H9 (cell line): ENCODE measurements around the gene KLHL14. TPM values are rescaled to one million over a fixed set of nuclear protein-coding genes. Genes with fewer than 3 reads are reported as not detected.

ENCODE experiments used
- DNase-seq: peaks from one replicate; pipeline ENCODE4 v3.0.0-alpha.2; 2017
- H2AFZ ChIP-seq: one replicate; pipeline ENCODE4 v1.6.1; 2013; ENCODE audit warnings: mild to moderate bottlenecking, low read length, control low read depth, moderate library complexity
- H2AK5ac ChIP-seq: 2 replicates; pipeline ENCODE4 v1.6.1; 2013; ENCODE audit warnings: low read length, control low read depth, mixed read lengths; ENCODE audit not compliant: insufficient read length
- H2BK120ac ChIP-seq: one replicate; pipeline ENCODE4 v1.6.1; 2013; ENCODE audit warnings: low read depth, mild to moderate bottlenecking, low read length, control low read depth, inconsistent platforms; ENCODE audit not compliant: poor library complexity, severe bottlenecking
- H2BK12ac ChIP-seq: 2 replicates; pipeline ENCODE4 v1.6.1; 2013; ENCODE audit warnings: low read length, control low read depth, mixed read lengths, low read depth; ENCODE audit not compliant: insufficient read length
- H2BK15ac ChIP-seq: 2 replicates; pipeline ENCODE4 v1.6.1; 2013; ENCODE audit warnings: low read depth, low read length, control low read depth
- H2BK20ac ChIP-seq: one replicate; pipeline ENCODE4 v1.6.1; 2013; ENCODE audit warnings: low read depth, mild to moderate bottlenecking, low read length, control low read depth, inconsistent platforms; ENCODE audit not compliant: poor library complexity, severe bottlenecking
- H2BK5ac ChIP-seq: 2 replicates; pipeline ENCODE4 v1.6.1; 2013; ENCODE audit warnings: low read length, control low read depth, mixed read lengths; ENCODE audit not compliant: insufficient read length
- H3K14ac ChIP-seq: 2 replicates; pipeline ENCODE4 v1.6.1; 2013; ENCODE audit warnings: low read length, control low read depth; ENCODE audit not compliant: insufficient read depth
- H3K18ac ChIP-seq: 2 replicates; pipeline ENCODE4 v1.6.1; 2013; ENCODE audit warnings: low read depth, mild to moderate bottlenecking, mixed read lengths, low read length, control low read depth; ENCODE audit not compliant: insufficient read length
- H3K23ac ChIP-seq: 2 replicates; pipeline ENCODE4 v1.6.1; 2013; ENCODE audit warnings: low read length, control low read depth, mixed read lengths, low read depth; ENCODE audit not compliant: insufficient read length
- H3K23me2 ChIP-seq: 2 replicates; pipeline ENCODE4 v1.6.1; 2013; ENCODE audit warnings: low read depth, mild to moderate bottlenecking, mixed read lengths, low read length, control low read depth; ENCODE audit not compliant: insufficient read length, poor library complexity, severe bottlenecking
- H3K27ac ChIP-seq: 2 replicates; pipeline ENCODE4 v1.5.1; 2013; ENCODE audit warnings: low read length, control low read depth, mixed read lengths, low read depth; ENCODE audit not compliant: insufficient read length
- H3K27me3 ChIP-seq: 2 replicates; pipeline ENCODE4 v1.6.1; 2013; ENCODE audit warnings: low read length, control low read depth, inconsistent platforms; ENCODE audit not compliant: insufficient read depth
- H3K4ac ChIP-seq: 2 replicates; pipeline ENCODE4 v1.6.1; 2013; ENCODE audit warnings: low read depth, mild to moderate bottlenecking, control low read depth, inconsistent platforms, low read length, moderate library complexity
- H3K4me1 ChIP-seq: 2 replicates; pipeline ENCODE4 v1.6.1; 2013; ENCODE audit warnings: low read length, control low read depth, inconsistent platforms; ENCODE audit not compliant: insufficient read depth
- H3K4me2 ChIP-seq: 2 replicates; pipeline ENCODE4 v1.6.1; 2013; ENCODE audit warnings: low read length, control low read depth, mixed read lengths; ENCODE audit not compliant: insufficient read length, insufficient read depth
- H3K56ac ChIP-seq: 2 replicates; pipeline ENCODE4 v1.6.1; 2013; ENCODE audit warnings: low read depth, mild to moderate bottlenecking, mixed read lengths, low read length, control low read depth; ENCODE audit not compliant: insufficient read length
- H3K79me1 ChIP-seq: 2 replicates; pipeline ENCODE4 v1.6.1; 2013; ENCODE audit warnings: low read depth, mild to moderate bottlenecking, moderate library complexity, low read length, control low read depth, inconsistent platforms; ENCODE audit not compliant: insufficient read depth, poor library complexity, severe bottlenecking
- H3K79me2 ChIP-seq: 2 replicates; pipeline ENCODE4 v1.6.1; 2013; ENCODE audit warnings: low read length, control low read depth, inconsistent platforms; ENCODE audit not compliant: insufficient read depth
- H3K9ac ChIP-seq: 2 replicates; pipeline ENCODE4 v1.6.1; 2013; ENCODE audit warnings: low read length, control low read depth, mixed read lengths; ENCODE audit not compliant: insufficient read length; ENCODE audit errors: extremely low read depth
- H3K9me3 ChIP-seq: one replicate; pipeline ENCODE4 v1.6.1; 2013; ENCODE audit warnings: low read depth, low read length, inconsistent platforms; ENCODE audit not compliant: control insufficient read depth
- H3T11ph ChIP-seq: one replicate; pipeline ENCODE4 v1.6.1; 2013; ENCODE audit warnings: mild to moderate bottlenecking, low read length, control low read depth, inconsistent platforms
- H4K20me1 ChIP-seq: one replicate; pipeline ENCODE4 v1.6.1; 2013; ENCODE audit not compliant: control insufficient read depth, insufficient read length, insufficient read depth
- H4K5ac ChIP-seq: 2 replicates; pipeline ENCODE4 v1.6.1; 2013; ENCODE audit warnings: low read depth, mild to moderate bottlenecking, mixed read lengths, low read length, control low read depth; ENCODE audit not compliant: insufficient read length
- H4K8ac ChIP-seq: replicated peaks from 2 replicates; pipeline ENCODE4 v1.6.1; 2013; ENCODE audit warnings: low read length, control low read depth, mixed read lengths, low read depth; ENCODE audit not compliant: insufficient read length
- H4K91ac ChIP-seq: 2 replicates; pipeline ENCODE4 v1.6.1; 2013; ENCODE audit warnings: low read depth, mild to moderate bottlenecking, moderate library complexity, mixed read lengths, low read length, control low read depth; ENCODE audit not compliant: insufficient read length
- H3K27ac Mint-ChIP-seq, 3 experiments: 2 replicates in 2 of 3; 3 replicates in 1 of 3; pipeline ENCODE4 v1.8.0; 2020 to 2021; ENCODE audit warnings: mixed read lengths in 3 of 3, mild to moderate bottlenecking in 1 of 3, moderate library complexity in 1 of 3
- H3K27me3 Mint-ChIP-seq: 2 replicates; pipeline ENCODE4 v1.8.0; 2021; ENCODE audit warnings: low read depth, mild to moderate bottlenecking, moderate library complexity, mixed read lengths
- H3K36me3 Mint-ChIP-seq, 3 experiments: 2 replicates in 2 of 3; 3 replicates in 1 of 3; pipeline ENCODE4 v1.8.0; 2020 to 2021; ENCODE audit warnings: low read depth in 3 of 3, mixed read lengths in 3 of 3; ENCODE audit not compliant: insufficient read depth in 1 of 3
- H3K4me1 Mint-ChIP-seq, 2 experiments: 2 replicates each; pipeline ENCODE4 v1.8.0; 2020; ENCODE audit warnings: mixed read lengths in 2 of 2
- H3K4me3 Mint-ChIP-seq, 2 experiments: 2 replicates in 1 of 2; 3 replicates in 1 of 2; pipeline ENCODE4 v1.8.0; 2020 to 2021; ENCODE audit warnings: mild to moderate bottlenecking in 2 of 2, mixed read lengths in 2 of 2, moderate library complexity in 1 of 2
- H3K9me3 Mint-ChIP-seq, 2 experiments: 2 replicates in 1 of 2; 3 replicates in 1 of 2; pipeline ENCODE4 v1.8.0; 2020; ENCODE audit warnings: mild to moderate bottlenecking in 2 of 2, mixed read lengths in 2 of 2, moderate library complexity in 1 of 2
- CTCF ChIP-seq: fragments of 200-600 bp; sonication (generic); conservative IDR thresholded peaks from 3 replicates; pipeline ENCODE4 v1.8.0; 2021; ENCODE audit warnings: antibody characterized with exemption, mild to moderate bottlenecking
- WGBS: extraction: QIAGEN DNeasy Blood & Tissue Kit; methylation state at CpG from one replicate; pipeline ENCODE4 v1.1.7; 2013; ENCODE audit warnings: missing lambda C conversion rate, low lambda C conversion rate, mixed read lengths; ENCODE audit not compliant: insufficient read length; ENCODE audit errors: extremely low coverage; 5-methylcytosine and 5-hydroxymethylcytosine counted together
- total RNA-seq: library from RNA; stranded (reverse); gene quantifications from 2 replicates; pipeline ENCODE4 v1.2.1, GENCODE V29; 2021

Gene KLHL14
- total RNA-seq, 1 experiment from 2014 or later, result 1.0 TPM

- H3K23ac ChIP-seq, result no peak overlapping the region
- no CpG with 5 or more reads among the region's 2 CpGs for WGBS
- H3K79me1 ChIP-seq, result no peaks in the 10 kb centered on the region
- H4K5ac ChIP-seq, result no peak overlapping the region
- H2BK120ac ChIP-seq, result no peak overlapping the region
- H3K79me2 ChIP-seq, result no peaks in the 10 kb centered on the region
- no peak for DNase-seq
- H3K23me2 ChIP-seq, result no peaks in the 10 kb centered on the region
- H3K4me2 ChIP-seq, result no peak overlapping the region
- H4K91ac ChIP-seq, result no peak overlapping the region
- no peaks in the 10 kb centered on the region for H4K20me1 ChIP-seq
- Mint-ChIP-seq H3K27me3 (no peaks in the 10 kb centered on the region), H3K9me3 (no peaks in the 10 kb centered on the region), H3K4me3 (no peak overlapping the region), H3K36me3 (no peaks in the 10 kb centered on the region), H3K27ac (no peak overlapping the region), H3K4me1 (no peaks in the 10 kb centered on the region)
- no peak overlapping the region for H4K8ac ChIP-seq
- H3K4me1 ChIP-seq, result no peaks in the 10 kb centered on the region
- no peak overlapping the region for H3K56ac ChIP-seq
- H2AFZ ChIP-seq, result no peak overlapping the region
- no peak overlapping the region for H3K27ac ChIP-seq
- H3K14ac ChIP-seq, result no peak overlapping the region
- H2BK15ac ChIP-seq, result no peak overlapping the region
- no peak overlapping the region for H2BK20ac ChIP-seq
- no peaks in the 10 kb centered on the region for H3K9me3 ChIP-seq
- no peak overlapping the region for H3K18ac ChIP-seq
- no peak overlapping the region for H3K9ac ChIP-seq
- H2BK12ac ChIP-seq, result no peak overlapping the region
- no peak overlapping the region for H3K4ac ChIP-seq
- H3T11ph ChIP-seq, result no peak overlapping the region
- H2BK5ac ChIP-seq, result no peak overlapping the region
- no peak for TF ChIP-seq CTCF
- no peak overlapping the region for H2AK5ac ChIP-seq
- H3K27me3 ChIP-seq, result no peaks in the 10 kb centered on the region
Measured at GRCh38 chr18:32707586-32707985, 65.2 kb downstream of the KLHL14 start.
